ENCODE measurements around the gene VMP1.

DNA sequence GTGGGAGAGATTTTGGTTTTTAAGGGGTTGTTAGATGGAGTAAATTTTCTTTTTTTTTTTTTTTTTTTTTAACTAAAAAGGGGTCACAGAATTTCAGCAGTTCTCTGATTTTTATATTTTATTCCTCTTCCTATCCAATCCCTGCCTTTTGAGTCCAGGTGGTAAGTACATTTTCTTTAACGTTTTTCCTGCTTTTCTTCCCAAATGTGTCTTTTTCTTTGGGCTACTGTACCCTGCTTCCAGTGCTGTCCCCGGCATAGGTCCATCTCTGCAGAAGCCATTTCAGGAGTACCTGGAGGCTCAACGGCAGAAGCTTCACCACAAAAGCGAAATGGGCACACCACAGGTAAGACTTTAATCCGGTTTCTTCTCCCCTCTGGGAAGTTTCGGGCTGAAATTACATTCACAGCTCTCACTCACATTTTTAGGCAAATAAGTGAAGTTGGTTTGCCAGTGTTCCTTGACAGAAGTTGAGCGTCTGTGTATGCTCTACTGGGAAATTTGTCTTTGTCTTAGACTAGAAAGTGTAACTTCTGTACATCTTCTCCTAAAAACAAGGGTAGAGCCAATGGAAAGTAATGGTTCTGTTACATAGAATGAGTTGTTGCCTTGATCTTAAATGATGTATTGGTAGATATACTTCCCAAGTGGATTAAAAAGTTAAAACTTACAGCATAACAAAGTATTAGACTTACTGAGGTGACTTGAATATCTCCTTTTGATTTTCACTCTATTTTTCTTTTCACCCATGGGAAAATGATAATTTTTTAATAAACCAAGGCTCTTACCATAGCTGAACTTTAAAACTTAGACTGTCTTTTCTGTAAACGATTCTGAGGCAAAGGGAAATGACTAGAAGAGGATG is 130.8 kb downstream of the VMP1 start:
- TF ChIP-seq HOXC10 (CRISPR knock-in tag; IDR thresholded peaks at IDR 0.05) = no peak
- no peak for TF ChIP-seq ZNF777 (tag by site-specific recombination; IDR thresholded peaks at IDR 0.05; ENCODE audit: borderline replicate concordance)
- TF ChIP-seq, protein P1, sequence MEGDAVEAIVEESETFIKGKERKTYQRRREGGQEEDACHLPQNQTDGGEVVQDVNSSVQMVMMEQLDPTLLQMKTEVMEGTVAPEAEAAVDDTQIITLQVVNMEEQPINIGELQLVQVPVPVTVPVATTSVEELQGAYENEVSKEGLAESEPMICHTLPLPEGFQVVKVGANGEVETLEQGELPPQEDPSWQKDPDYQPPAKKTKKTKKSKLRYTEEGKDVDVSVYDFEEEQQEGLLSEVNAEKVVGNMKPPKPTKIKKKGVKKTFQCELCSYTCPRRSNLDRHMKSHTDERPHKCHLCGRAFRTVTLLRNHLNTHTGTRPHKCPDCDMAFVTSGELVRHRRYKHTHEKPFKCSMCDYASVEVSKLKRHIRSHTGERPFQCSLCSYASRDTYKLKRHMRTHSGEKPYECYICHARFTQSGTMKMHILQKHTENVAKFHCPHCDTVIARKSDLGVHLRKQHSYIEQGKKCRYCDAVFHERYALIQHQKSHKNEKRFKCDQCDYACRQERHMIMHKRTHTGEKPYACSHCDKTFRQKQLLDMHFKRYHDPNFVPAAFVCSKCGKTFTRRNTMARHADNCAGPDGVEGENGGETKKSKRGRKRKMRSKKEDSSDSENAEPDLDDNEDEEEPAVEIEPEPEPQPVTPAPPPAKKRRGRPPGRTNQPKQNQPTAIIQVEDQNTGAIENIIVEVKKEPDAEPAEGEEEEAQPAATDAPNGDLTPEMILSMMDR (tag by site-specific recombination; IDR thresholded peaks at IDR 0.05) = no peak
- no peak for TF ChIP-seq ZNF747 (tag by site-specific recombination; IDR thresholded peaks at IDR 0.05)
- TF ChIP-seq ZEB2 (tag by site-specific recombination; IDR thresholded peaks at IDR 0.05) = no peak
- TF ChIP-seq ZNF274 (IDR thresholded peaks at IDR 0.05; ENCODE audit: low read length) = no peak
- no peak for TF ChIP-seq ZNF274 (tag by site-specific recombination; IDR thresholded peaks at IDR 0.05; ENCODE audit: borderline replicate concordance)
- no peak for TF ChIP-seq ZNF169 (tag by site-specific recombination; IDR thresholded peaks at IDR 0.05)
- TF ChIP-seq TCF7L2 (IDR thresholded peaks at IDR 0.05; ENCODE audit: borderline replicate concordance, low read depth, low read length) = no peak
- TF ChIP-seq ZNF792 (tag by site-specific recombination; IDR thresholded peaks at IDR 0.05) = no peak
